Gastroesophageal sphincter (tissue), 4 donors: ENCODE results near the gene TXNDC17. TPM values are rescaled to one million over a fixed set of nuclear protein-coding genes. Genes with fewer than 3 reads are reported as not detected.

Source experiments
- ATAC-seq: fragments of 150-250 bp; one replicate; pipeline ENCODE4 v1.9.1; 2016; ENCODE audit warnings: mild to moderate bottlenecking, moderate library complexity
- H3K27ac ChIP-seq, 4 donors: fragments of 200-600 bp; sonication (generic) in 3 of 4; 1 replicate in 3 of 4; 2 replicates in 1 of 4; pipeline ENCODE4 v1.5.1; 2016 to 2019
- H3K27me3 ChIP-seq: fragments of 200-600 bp; sonication (generic); one replicate; pipeline ENCODE4 v1.5.1; 2019
- H3K36me3 ChIP-seq, 2 donors: fragments of 200-600 bp; sonication (generic); one replicate each; pipeline ENCODE4 v1.5.1; 2019; ENCODE audit warnings: control low read depth in 1 of 2
- H3K4me1 ChIP-seq, 3 donors: fragments of 200-600 bp; sonication (generic); 1 replicate in 2 of 3; 2 replicates in 1 of 3; pipeline ENCODE4 v1.5.1; 2016 to 2019; ENCODE audit warnings: control low read depth in 2 of 3
- H3K4me3 ChIP-seq, 2 donors: fragments of 200-600 bp; sonication (generic); one replicate each; pipeline ENCODE4 v1.5.1; 2019; ENCODE audit warnings: mild to moderate bottlenecking in 1 of 2, moderate library complexity in 1 of 2
- H3K9me3 ChIP-seq, 3 donors: fragments of 200-600 bp; sonication (generic); one replicate each; pipeline ENCODE4 v1.5.1; 2017 to 2019; ENCODE audit warnings: control low read depth in 2 of 3
- CTCF ChIP-seq, 4 experiments: fragments of 200-600 bp in 2 of 4; fragments of 450-650 bp in 2 of 4; sonication (generic) in 1 of 4; IDR thresholded peaks; one replicate each; pipeline ENCODE4 v1.5.1; 2017 to 2019; ENCODE audit warnings: antibody characterized with exemption in 4 of 4, mild to moderate bottlenecking in 2 of 4, moderate library complexity in 2 of 4
- EP300 ChIP-seq: sonication (generic); formaldehyde crosslinking; IDR thresholded peaks from one replicate; pipeline ENCODE4 v1.6.1; 2017; ENCODE audit warnings: antibody characterized with exemption, mild to moderate bottlenecking
- POLR2A ChIP-seq, 2 donors: fragments of 450-650 bp; IDR thresholded peaks; one replicate each; pipeline ENCODE4 v1.6.1; 2017; ENCODE audit warnings: antibody characterized with exemption in 2 of 2, mild to moderate bottlenecking in 2 of 2, moderate library complexity in 1 of 2
- POLR2AphosphoS5 ChIP-seq: sonication (generic); formaldehyde crosslinking; IDR thresholded peaks from one replicate; pipeline ENCODE4 v1.6.1; 2017; ENCODE audit warnings: antibody characterized with exemption
- WGBS, 2 donors: methylation state at CpG; one replicate each; pipeline ENCODE4 v1.1.5; 2018; ENCODE audit warnings: low coverage in 1 of 2; 5-methylcytosine and 5-hydroxymethylcytosine counted together
- total RNA-seq, 4 donors: library from RNA; depleted of rRNA; stranded (reverse); fragments of >200 nt; gene quantifications; one replicate each; pipeline ENCODE4 v1.1.0, GENCODE V29; 2016

TXNDC17 gene
- total RNA-seq, 4 donors from 2014 or later, result 41.2 to 85.8 (median 68.2) TPM

GRCh38 chr17:6679241-6679640, 38.4 kb downstream of the TXNDC17 start:
- Histone ChIP-seq H3K27me3 (peaks cover 63% of the 10 kb centered on the region), H3K9me3 (no peaks in the 10 kb centered on the region), H3K4me1 (no peaks in the 10 kb centered on the region), H3K27ac (no peak overlapping the region), H3K4me3 (no peak overlapping the region), H3K36me3 (no peaks in the 10 kb centered on the region)
- 56 to 67% methylated on average over 1 to 6 of the region's 6 CpGs for WGBS, 2 donors
- no peak for ATAC-seq
- no peak for TF ChIP-seq POLR2A (IDR thresholded peaks at IDR 0.05)
- no peak for TF ChIP-seq EP300
- no peak for TF ChIP-seq POLR2AphosphoS5
- TF ChIP-seq CTCF (IDR thresholded peaks at IDR 0.05), result no peak

DNA sequence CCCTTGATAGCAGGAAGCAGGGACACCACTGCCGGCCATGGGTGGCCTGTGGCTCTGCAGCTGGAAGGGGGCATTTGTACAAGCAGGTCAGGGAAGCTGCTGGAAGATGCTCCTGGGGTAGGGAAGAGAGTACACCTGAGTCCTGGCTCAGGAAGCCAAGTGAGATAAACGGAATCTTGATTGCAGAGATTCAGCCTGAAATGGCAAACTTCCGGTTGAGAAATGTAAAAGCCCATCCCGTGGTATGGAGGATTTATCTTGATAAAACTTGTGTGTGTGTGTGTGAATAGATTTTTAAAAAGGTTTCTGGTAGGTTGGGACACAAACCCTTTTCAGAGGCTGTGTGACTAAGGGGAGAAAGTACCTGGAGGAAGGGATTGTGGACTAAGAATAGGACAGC, 40.3 kb downstream of the TXNDC17 start:
- Histone ChIP-seq H3K4me1 (no peaks in the 10 kb centered on the region), H3K9me3 (no peaks in the 10 kb centered on the region), H3K36me3 (no peaks in the 10 kb centered on the region), H3K4me3 (no peak overlapping the region), H3K27ac (no peak overlapping the region), H3K27me3 (peaks cover 70% of the 10 kb centered on the region)
- no peak for TF ChIP-seq POLR2AphosphoS5
- TF ChIP-seq CTCF (IDR thresholded peaks at IDR 0.05), result no peak
- no peak for TF ChIP-seq EP300
- TF ChIP-seq POLR2A (IDR thresholded peaks at IDR 0.05), result no peak
- ATAC-seq, result no peak
- 47 to 52% methylated on average over 2 to 4 of the region's 4 CpGs for WGBS, 2 donors

DNA sequence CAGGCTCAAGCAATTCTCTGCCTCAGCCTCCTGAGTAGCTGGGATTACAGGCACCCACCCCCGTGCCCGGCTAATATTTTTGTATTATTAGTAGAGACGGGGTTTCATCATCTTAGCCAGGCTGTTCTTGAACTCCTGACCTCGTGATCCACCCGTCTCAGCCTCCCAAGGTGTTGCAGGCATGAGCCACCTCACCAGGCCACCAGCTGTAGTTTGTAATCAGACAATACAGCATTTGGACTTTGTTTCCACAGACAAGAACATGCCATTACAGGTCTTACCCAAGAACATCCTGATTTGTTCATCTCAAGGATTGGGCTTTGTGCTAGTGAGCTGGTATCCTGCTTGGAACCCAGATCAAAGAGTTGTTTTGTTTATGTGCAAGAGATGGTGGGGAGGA, 40.8 kb downstream of the TXNDC17 start:
- 73% methylated on average over 5 of the region's 5 CpGs; no CpG with 5 or more reads in 1 of the 2 donors for WGBS, 2 donors
- Histone ChIP-seq H3K27me3 (peaks cover 69% of the 10 kb centered on the region), H3K4me3 (no peak overlapping the region), H3K9me3 (no peaks in the 10 kb centered on the region), H3K36me3 (no peaks in the 10 kb centered on the region), H3K4me1 (no peaks in the 10 kb centered on the region), H3K27ac (no peak overlapping the region)
- no peak for ATAC-seq
- TF ChIP-seq CTCF (IDR thresholded peaks at IDR 0.05) (no peak), EP300 (no peak), POLR2A (IDR thresholded peaks at IDR 0.05) (no peak), POLR2AphosphoS5 (no peak)

DNA sequence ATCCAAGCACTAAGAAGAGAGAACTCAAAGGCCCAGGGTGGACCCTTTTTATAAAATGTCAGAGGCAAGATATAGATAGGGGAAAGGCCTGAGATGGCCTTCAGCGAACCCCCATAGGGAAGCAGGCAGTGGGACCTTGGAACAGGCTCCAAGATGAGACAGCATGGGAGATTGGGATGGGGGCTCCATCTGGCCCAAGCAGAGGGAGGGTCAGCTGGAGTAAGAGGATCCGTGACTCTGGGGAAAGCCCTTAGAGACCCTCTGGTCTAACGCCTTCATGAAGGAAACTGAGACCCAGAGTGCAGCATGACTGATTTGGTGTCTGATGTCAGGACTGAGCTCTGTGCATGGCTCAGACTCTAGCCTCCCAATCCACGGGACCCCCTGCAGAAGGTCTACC, 41.5 kb downstream of the TXNDC17 start:
- peaks cover 62% of the 10 kb centered on the region for H3K27me3 ChIP-seq
- no peak for TF ChIP-seq POLR2A (IDR thresholded peaks at IDR 0.05)
- no peak for ATAC-seq
- no peaks in the 10 kb centered on the region for H3K4me1 ChIP-seq
- no peak overlapping the region for H3K4me3 ChIP-seq
- WGBS, 2 donors, result 83 to 92% methylated on average over 2 to 3 of the region's 4 CpGs
- no peaks in the 10 kb centered on the region for H3K9me3 ChIP-seq
- H3K36me3 ChIP-seq, result no peaks in the 10 kb centered on the region
- no peak overlapping the region for H3K27ac ChIP-seq

DNA sequence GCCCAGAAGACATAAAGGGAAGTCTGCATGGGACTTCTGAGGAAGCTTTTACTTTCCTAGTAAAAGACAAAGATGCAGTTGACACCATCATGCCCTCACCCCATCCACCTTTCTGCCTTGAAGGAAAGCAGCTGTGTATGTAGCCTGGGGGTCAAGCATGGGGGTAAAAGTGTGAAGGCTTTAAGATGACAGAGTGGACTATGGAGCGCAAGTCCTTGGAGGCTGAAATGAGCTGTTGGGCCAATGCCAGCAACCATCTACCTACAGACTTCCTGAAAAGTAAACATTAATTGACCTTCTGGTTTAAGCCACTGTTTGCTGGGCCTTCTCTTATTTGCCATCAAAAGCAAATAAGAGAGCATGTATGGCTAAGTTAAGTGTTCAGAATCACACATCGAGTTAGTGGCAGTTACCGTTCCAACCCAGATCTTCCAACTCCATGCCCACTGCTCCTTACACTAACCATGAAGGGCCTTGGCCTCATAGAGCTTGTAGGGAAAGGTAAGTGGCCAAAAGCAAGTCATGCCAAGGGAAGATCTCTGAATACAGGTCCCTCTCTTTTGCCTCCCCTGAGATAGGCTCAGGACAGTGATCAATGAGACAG, 42.3 kb downstream of the TXNDC17 start:
- H3K4me1 ChIP-seq, result no peaks in the 10 kb centered on the region
- H3K27me3 ChIP-seq, result peaks cover 54% of the 10 kb centered on the region
- no peak for ATAC-seq
- TF ChIP-seq POLR2AphosphoS5, result no peak
- no peaks in the 10 kb centered on the region for H3K9me3 ChIP-seq
- no peak overlapping the region for H3K4me3 ChIP-seq
- H3K36me3 ChIP-seq, result no peaks in the 10 kb centered on the region
- H3K27ac ChIP-seq, result no peak overlapping the region
- WGBS, 2 donors, result 95 to 100% methylated on average over 2 to 3 of the region's 3 CpGs

- TF ChIP-seq EP300 (no peak), POLR2AphosphoS5 (no peak), CTCF (IDR thresholded peaks at IDR 0.05) (no peak), POLR2A (IDR thresholded peaks at IDR 0.05) (no peak)
- no peak for ATAC-seq
- peaks cover 47% of the 10 kb centered on the region for H3K27me3 ChIP-seq
- H3K9me3 ChIP-seq, result no peaks in the 10 kb centered on the region
- no peak overlapping the region for H3K27ac ChIP-seq
- no peak overlapping the region for H3K4me3 ChIP-seq
- no CpG with 5 or more reads among the region's 3 CpGs for WGBS, 2 donors
- no peaks in the 10 kb centered on the region for H3K36me3 ChIP-seq
- H3K4me1 ChIP-seq, result no peaks in the 10 kb centered on the region
Measured at GRCh38 chr17:6683730-6684459, 43.0 kb downstream of the TXNDC17 start.
